UCSD-AML1 (cell line): ENCODE measurements around the gene ZNHIT2.
A peak's percentile ranks its signal among the peaks of the same experiment; 100 is the strongest.
"Not testable (repeated sequence)": the region's sequence is repeated elsewhere in the genome, so short reads cannot be mapped to it uniquely, and the experiment has no call there.

Experiments
- DNase-seq: peaks from one replicate; lab custom pipeline; 2025; ENCODE audit not compliant: unreplicated experiment; lab: John Stamatoyannopoulos, UW

Gene ZNHIT2

GRCh38 chr11:65120831-65121230 lies 3.3 kb upstream of the ZNHIT2 start:
- DNase-seq: no peak

DNA sequence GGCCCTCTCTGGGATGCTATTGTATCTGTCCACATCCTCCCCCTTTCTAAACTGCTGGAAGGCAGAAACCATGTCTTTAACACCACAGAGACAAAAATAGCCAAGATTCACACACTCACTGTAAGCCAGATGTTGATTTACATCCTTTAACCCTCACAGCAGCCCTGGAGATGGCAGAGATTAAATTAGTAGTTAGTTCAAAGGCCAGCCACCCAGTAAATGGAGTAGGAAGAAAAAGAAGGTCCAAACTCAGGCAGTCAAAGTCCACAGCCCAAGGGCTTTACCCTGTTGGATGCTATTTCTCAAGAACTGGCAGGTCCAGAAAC lies 2.1 kb upstream of the ZNHIT2 start:
- no peak for DNase-seq

- DNase-seq: not testable (repeated sequence)
Measured at GRCh38 chr11:65118891-65119669, 1.6 kb upstream of the ZNHIT2 start.

DNA sequence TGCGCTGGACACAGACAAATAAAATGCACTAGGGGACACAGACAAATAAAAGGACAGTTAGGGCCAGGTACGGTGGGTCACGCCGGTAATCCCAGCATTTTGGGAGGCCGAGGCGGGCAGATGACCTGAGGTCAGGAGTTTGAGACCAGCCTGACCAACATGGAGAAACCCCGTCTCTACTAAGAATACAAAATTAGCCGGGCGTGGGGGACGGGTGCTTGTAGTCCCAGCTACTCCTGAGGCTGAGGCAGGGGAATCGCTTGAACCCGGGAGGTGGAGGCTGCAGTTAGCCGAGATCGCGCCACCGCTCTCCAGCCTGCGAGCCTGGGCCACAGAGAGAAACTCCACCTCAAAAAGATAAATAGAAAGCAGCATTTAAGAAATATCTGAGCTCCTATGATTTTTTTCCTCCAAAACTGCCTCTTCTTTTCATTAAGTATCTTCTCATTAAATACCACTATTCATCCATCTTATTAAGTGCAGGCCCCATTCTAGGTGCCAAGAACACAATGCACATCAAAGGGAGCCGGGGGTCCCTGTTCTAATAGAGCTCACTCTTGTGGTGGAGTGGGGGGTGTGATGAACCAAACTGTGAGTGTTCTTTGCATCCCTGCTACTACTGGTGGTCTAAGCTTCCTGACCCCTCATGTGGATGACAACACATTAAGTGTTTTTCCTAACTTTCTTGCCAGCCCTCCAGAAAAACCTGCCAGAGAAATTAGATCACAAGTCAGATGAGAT lies 766 bp upstream of the ZNHIT2 start:
- DNase-seq: no peak

DNA sequence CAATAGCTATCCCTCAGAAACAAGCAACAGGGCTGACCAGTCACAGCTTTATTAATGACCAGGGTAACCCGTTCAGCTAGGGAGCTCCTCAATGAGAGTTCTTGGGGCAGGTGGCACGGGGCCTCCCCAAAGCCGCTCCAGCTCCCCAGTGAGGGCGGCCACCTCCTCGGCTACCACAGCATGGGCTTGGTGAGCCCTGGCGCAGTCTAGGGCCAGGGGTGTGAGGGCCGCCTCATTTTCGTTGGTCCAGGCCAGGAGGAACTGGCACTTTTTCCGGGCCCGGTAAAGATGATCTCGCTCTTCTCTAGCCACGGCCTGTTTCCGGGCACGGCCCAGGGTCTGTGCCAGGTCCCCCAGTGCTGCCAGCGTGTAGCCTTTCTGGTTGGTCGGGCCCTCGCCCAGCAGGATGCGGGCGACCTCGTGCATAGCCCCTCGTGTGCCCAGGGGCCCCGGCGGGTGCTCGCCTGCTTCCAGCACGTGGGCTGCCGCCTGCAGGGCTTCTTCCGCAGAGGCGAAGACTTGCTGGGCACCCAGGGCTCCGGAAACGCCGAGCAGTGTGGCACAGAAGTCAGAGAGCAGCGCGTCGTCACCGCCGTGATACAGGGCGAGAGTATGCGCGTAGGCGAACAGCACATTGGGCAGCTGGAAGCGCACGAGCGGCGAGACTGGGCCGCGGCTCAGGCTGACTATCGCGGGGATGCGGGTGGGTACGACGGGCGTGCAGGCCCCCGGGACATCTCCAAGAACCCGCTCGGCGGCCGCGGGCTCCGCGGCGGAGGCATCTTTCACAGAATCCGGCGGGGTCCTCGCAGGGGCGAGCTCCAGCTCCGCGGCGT lies 913 bp downstream of the ZNHIT2 start:
- no peak for DNase-seq

DNA sequence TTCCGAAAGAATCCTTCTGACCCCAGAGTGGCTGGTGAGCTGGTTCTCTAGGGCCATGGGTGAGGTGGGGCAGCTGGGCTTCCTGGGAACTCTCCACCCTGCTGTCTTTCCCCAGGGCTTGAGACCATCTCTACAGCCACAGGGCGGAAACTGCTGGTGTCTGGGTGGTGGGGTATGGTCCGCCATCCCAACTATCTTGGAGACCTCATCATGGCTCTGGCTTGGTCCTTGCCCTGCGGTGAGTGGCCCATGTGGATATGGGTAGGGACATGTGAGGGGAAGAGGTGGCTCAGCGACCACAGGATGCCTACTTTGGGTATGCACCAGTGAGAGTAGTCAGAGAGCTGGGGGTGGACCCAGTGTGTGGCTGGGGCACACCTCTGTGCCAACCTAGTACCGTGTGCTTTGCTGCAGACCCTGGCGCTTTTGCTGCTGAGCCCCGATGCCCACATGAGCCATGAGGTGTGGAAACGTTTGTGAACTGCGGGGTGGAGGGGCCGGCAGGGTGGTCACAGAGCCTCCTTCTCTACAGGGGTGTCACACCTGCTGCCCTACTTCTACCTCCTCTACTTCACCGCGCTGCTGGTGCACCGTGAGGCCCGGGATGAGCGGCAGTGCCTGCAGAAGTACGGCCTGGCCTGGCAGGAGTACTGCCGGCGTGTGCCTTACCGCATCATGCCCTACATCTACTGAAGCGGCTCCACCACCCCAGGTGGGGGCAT lies 2.0 kb downstream of the ZNHIT2 start:
- no peak for DNase-seq

GRCh38 chr11:65114538-65115171 lies 2.8 kb downstream of the ZNHIT2 start:
- DNase-seq: no peak

DNA sequence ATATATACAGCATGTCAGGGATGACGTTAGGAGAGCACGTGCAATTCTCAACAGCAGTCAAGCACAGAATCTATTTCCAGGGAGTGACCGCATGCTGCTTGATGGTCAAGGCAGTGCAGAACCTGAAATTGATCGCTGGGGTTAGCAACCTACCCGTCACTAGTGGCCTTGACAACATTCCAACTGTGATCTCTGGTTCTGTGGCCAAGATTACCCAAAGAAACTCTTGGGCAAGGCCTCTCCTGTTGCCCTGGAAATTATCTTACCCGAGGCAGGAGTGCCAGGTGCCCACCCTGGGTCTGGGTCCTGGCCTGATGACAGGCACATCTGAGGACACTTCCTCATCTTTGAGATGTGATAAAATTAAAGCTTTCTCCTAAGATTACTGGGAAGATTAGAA lies 3.7 kb downstream of the ZNHIT2 start:
- no peak for DNase-seq

GRCh38 chr11:65113361-65113756 lies 4.1 kb downstream of the ZNHIT2 start:
- DNase-seq: no peak

DNA sequence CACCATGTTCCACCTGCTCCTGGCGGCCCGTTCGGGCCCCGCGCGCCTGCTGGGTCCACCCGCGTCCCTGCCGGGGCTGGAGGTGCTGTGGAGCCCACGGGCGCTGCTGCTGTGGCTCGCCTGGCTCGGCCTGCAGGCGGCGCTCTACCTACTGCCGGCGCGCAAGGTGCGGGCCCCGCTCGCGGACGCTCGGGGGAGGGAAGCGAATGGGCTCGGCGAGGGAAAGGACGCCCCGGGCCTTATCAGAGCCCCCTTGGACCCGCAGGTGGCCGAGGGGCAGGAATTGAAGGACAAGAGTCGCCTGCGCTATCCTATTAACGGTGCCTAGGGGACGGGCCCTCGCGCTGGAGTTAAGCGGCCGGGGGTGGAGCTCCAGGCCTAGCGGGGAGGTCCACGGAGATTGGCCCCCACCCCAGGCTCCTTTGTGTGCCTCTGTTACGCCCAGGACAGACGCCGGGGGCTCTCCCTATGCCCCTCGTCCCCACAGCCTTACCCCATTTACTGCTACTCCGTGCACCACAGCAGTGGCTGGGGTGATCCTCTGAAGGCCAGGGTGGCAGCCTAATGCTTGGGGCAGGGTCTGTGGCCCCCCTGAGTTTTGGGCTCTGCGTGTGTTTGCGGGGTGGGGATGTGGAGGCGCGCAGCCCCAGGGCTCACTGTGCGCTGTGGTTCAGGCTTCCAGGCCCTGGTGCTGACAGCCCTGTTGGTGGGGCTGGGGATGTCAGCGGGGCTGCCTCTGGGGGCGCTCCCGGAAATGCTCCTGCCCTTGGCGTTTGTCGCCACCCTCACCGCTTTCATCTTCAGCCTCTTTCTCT lies 4.7 kb downstream of the ZNHIT2 start:
- peak; percentile 77 for DNase-seq

DNA sequence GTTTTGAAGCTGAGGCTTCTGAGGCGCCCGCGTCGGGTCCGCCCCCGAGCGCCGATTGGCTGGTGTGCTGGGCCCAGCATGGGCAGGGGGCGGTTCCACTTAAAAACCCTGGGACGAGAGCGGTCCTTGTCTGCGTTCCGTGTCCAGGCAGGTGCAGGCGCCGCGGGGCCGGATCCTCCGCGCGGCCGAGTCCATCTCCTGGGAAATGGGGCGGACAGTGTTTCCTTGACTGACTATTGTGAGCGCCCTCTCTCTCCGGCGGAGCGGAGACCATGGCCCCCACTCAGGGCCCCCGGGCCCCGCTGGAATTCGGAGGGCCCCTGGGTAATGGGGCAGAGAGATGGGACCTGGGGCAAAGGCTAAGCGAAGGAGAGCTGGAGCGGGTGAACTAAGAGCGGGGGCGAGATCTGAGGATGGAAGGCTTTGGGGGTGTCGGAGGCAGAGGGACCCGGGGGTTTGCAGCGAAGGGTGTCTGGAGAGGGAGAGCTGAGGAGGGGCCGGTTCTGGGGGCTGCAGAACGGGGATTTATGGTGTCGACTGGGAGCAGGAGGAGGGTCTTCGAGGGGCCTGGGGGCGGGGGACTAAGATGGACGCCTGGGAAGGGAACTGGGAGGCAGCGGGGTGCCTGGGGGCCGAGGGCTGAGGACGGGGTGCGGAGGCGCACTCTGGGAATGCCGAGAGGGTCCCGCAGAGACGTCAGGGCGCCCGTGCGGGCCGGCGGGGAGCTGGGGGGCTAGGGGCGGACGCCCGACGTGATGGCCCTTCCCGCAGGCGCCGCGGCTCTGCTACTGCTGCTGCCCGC lies 5.6 kb downstream of the ZNHIT2 start, which contains the start of gene TM7SF2:
TM7SF2 (plus strand) TSS at position 129 of the 802 bp plus-strand sequence; CDS start at position 273, 144 bp downstream.
- peak; percentile 94 for DNase-seq

DNA sequence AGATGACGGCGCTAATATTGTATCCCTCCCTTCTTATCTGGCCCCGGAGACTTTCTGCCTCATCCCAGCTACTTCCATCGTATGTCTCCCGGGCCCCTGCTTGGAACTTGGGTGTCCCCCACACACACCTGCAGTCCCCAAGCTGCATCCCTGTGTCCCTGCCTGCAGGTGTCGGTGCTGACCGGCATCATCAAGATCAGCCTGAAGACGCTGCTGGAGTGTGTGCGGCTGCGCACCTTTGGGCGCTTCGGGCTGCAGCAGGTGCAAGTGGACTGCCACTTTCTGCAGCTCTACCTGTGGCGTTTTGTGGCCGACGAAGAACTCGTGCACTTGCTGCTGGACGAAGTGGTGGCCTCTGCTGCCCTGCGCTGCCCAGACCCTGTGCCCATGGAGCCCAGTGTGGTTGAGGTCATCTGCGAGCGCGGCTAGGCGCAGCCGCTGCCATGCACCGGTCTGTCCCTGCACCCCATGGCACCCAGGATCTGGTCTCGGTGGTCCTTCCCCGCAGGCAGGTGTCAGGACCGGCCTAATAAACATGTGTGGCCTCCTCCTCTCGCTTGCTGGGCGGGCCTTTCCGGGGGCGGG lies 6.2 kb downstream of the ZNHIT2 start:
- DNase-seq: no peak

DNA sequence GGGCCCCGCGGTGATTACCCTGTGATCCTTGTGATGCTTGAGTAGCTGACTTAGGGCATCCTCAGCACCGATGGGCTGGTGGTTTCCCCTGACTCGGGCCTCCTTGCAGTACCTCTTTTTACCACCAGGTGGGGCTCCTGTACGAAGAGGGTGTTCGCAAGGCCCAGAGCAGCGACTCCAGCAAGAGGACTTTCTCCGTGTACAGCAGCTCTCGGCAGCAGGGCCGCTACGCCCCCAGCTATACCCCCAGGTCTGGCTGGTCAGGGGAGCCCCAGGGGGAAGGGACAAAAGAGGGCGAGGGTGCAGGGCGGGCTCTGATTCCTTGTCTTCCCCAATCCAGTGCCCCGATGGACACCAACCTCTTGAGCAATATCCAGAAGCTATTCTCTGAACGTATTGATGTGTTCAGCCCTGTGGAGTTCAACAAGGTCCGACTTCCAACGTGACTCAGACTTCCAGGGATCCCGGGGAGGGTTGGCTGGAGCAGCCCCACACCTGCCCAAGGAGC lies 7.1 kb downstream of the ZNHIT2 start:
- peak; percentile 85 for DNase-seq

- DNase-seq: no peak
Measured at GRCh38 chr11:65109231-65110198, 8.0 kb downstream of the ZNHIT2 start.

DNA sequence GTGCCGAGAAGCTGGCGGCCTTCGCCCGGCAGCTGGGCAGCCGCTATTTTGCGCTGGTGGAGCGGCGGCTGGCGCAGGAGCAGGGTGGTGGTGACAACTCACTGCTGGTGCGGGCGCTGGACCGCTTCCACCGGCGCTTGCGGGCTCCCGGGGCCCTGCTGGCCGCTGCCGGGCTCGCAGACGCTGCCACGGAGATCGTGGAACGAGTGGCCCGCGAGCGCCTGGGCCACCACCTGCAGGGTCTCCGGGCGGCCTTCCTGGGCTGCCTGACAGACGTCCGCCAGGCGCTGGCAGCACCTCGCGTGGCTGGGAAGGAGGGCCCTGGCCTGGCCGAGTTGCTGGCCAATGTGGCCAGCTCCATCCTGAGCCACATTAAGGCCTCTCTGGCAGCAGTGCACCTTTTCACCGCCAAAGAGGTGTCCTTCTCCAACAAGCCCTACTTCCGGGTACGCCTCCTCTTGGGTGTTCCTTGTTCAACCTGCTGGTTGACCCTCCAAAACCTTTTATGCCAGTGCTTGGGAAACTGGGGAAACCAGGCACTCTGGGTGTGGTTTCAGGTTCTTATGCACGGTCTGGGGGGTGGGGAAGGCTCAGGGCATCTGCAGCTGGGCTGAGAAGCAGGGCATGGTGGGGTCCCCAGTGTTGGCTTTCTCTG lies 8.9 kb downstream of the ZNHIT2 start:
- DNase-seq: no peak

DNA sequence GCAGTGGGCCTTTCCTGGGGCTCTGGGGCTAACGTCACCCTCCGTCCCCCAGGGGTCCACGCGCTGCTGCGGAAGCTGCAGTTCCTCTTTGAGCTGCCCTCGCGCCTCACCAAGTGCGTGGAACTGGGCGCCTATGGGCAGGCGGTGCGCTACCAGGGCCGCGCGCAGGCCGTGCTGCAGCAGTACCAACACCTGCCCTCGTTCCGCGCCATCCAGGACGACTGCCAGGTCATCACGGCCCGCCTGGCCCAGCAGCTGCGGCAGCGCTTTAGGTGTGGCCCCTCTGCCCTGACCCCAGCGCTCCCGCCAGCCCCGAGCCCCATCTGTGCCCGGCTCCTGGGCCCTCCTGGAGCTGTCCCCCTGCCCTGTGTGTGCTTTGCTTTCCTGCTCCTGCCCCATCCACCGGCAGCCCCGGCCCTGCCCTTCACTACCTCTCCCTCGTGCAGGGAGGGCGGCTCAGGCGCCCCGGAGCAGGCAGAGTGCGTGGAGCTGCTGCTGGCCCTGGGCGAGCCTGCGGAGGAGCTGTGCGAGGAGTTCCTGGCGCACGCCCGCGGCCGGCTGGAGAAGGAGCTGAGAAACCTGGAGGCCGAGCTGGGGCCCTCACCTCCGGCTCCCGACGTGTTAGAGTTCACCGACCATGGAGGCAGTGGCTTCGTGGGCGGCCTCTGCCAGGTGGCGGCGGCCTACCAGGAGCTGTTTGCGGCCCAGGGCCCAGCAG lies 9.6 kb downstream of the ZNHIT2 start:
- no peak for DNase-seq
